NCI-H1105 treated with DMSO at 0.1 percent for 48 hours (cell line): ENCODE measurements around the gene SLC44A4.

Experiments
- DNase-seq: peaks from one replicate; lab custom pipeline; 2025; lab: John Stamatoyannopoulos, UW

The SLC44A4 gene

GRCh38 chr6:31901415-31901952, 22.7 kb upstream of the SLC44A4 start:
- DNase-seq: peak; percentile 24

GRCh38 chr6:31900917-31901414, 22.2 kb upstream of the SLC44A4 start:
- DNase-seq: no peak

GRCh38 chr6:31899882-31900722, 21.3 kb upstream of the SLC44A4 start:
- no peak for DNase-seq

- DNase-seq: no peak
Measured at GRCh38 chr6:31899215-31899614, 20.4 kb upstream of the SLC44A4 start.

GRCh38 chr6:31898383-31899011, 19.7 kb upstream of the SLC44A4 start:
- DNase-seq: peak; percentile 66

GRCh38 chr6:31897612-31898382, 19.0 kb upstream of the SLC44A4 start, which contains the start of gene EHMT2:
Gene EHMT2, minus strand, starts transcription at chr6:31897698. Its CDS starts 21 bp downstream, at chr6:31897677.
- DNase-seq: peak; percentile 84

- peak; percentile 5 for DNase-seq
Measured at GRCh38 chr6:31896856-31897611, 18.2 kb upstream of the SLC44A4 start.

- no peak for DNase-seq
Measured at GRCh38 chr6:31896493-31896855, 17.7 kb upstream of the SLC44A4 start.

GRCh38 chr6:31892821-31893220, 14.0 kb upstream of the SLC44A4 start:
- DNase-seq: no peak

GRCh38 chr6:31889331-31889972, 10.7 kb upstream of the SLC44A4 start:
- no peak for DNase-seq

- no peak for DNase-seq
Measured at GRCh38 chr6:31888276-31889258, 9.8 kb upstream of the SLC44A4 start.

GRCh38 chr6:31887173-31888007, 8.6 kb upstream of the SLC44A4 start:
- DNase-seq: no peak

- no peak for DNase-seq
Measured at GRCh38 chr6:31886541-31886991, 7.8 kb upstream of the SLC44A4 start.

- no peak for DNase-seq
Measured at GRCh38 chr6:31884528-31885035, 5.8 kb upstream of the SLC44A4 start.

- DNase-seq: no peak
Measured at GRCh38 chr6:31883676-31884075, 4.9 kb upstream of the SLC44A4 start.

GRCh38 chr6:31882344-31882743, 3.5 kb upstream of the SLC44A4 start:
- DNase-seq: no peak

- no peak for DNase-seq
Measured at GRCh38 chr6:31881136-31881859, 2.5 kb upstream of the SLC44A4 start.

- no peak for DNase-seq
Measured at GRCh38 chr6:31880616-31881015, 1.8 kb upstream of the SLC44A4 start.
